PFSK-1 (cell line): ENCODE measurements around the gene SFT2D3.

ENCODE experiments used
- POLR2AphosphoS5 ChIP-seq: IDR thresholded peaks from 2 replicates; pipeline ENCODE4 v1.6.1; 2012; ENCODE audit warnings: low read depth, mild to moderate bottlenecking, control low read depth, low read length, moderate library complexity
- REST ChIP-seq, 2 experiments: IDR thresholded peaks; 2 replicates each; pipeline versions ENCODE4 v1.6.1 to v1.8.0; 2011 to 2012; ENCODE audit warnings: low read depth in 2 of 2, low read length in 2 of 2, control low read depth in 1 of 2, inconsistent platforms in 1 of 2, mild to moderate bottlenecking in 1 of 2, moderate library complexity in 1 of 2; ENCODE audit not compliant: insufficient read depth in 1 of 2
- SIN3A ChIP-seq: IDR thresholded peaks from 2 replicates; pipeline ENCODE4 v1.6.1; 2012; ENCODE audit warnings: mild to moderate bottlenecking, low read length, moderate library complexity, borderline replicate concordance; ENCODE audit not compliant: insufficient read depth
- TAF1 ChIP-seq: IDR thresholded peaks from 2 replicates; pipeline ENCODE4 v1.6.1; 2012; ENCODE audit warnings: low read length, control low read depth, borderline replicate concordance; ENCODE audit not compliant: insufficient read depth

- TF ChIP-seq TAF1 (no peak), REST (IDR thresholded peaks at IDR 0.05; ENCODE audit: insufficient read depth in 1 of 2, low read depth in 2 of 2, low read length in 2 of 2) (no peak), POLR2AphosphoS5 (no peak), SIN3A (no peak)
These were observed 6.3 kb upstream of the SFT2D3 start for GRCh38 chr2:127694986-127695385.
